Measurements from ENCODE around the gene ATXN1. TPM values are rescaled to one million over a fixed set of nuclear protein-coding genes. Genes with fewer than 3 reads are reported as not detected.

The ATXN1 gene
- total RNA-seq, 4 donors from 2014 or later, result 38.7 to 78.3 (median 62.6) TPM

DNA sequence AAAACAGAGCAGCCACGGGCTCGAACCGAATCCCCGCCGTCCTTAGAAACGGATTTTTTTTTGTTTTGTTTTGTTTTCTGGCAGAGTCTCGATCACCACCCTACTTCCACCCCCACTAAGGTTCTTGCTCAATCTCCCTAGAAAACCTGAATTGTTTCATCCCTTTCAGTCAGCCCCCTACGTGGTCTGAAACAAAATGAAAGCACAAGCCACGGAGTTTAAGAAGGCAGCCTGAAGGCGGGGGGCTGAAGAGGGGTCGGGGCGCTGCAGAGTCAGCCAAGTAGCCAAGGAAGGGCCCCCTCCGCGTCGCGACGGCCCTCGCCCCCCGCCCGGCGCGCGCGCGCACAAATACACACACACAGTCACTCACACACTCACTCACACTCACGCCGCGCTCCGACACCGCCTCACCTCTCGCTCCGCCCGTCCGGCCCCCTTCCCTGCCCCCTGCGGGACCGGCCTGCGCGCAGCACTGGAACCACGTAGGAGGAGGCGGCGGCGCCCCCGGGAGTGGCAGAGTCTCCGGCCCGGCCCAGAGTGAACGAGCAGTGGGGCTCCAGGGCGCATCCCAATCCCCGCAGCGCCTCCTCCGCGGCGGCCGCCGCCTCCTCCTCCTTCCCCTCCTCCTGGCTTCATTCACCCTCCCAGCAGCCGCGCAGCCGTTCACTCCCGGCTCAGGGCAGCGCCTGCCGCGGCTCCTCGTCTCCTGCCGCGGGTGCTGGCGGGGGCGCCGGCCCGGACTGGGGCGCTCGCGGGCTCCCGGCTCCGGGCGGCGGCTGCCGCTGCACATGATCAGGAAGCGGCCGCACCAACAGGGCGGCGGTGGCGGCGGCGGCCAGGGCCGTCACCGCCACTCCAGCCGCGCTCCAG is 1.4 kb downstream of the ATXN1 start:
- Histone ChIP-seq H3K27me3 (no peaks in the 10 kb centered on the region), H3K4me3 (peak overlapping the region; percentile 92 to 95), H3K9me3 (no peaks in the 10 kb centered on the region), H3K27ac (peak overlapping the region; percentile 99), H3K4me1 (peaks cover 0 to 69% (median 5%) of the 10 kb centered on the region in 3 donors), H3K36me3 (no peaks in the 10 kb centered on the region)
- TF ChIP-seq, protein P1, sequence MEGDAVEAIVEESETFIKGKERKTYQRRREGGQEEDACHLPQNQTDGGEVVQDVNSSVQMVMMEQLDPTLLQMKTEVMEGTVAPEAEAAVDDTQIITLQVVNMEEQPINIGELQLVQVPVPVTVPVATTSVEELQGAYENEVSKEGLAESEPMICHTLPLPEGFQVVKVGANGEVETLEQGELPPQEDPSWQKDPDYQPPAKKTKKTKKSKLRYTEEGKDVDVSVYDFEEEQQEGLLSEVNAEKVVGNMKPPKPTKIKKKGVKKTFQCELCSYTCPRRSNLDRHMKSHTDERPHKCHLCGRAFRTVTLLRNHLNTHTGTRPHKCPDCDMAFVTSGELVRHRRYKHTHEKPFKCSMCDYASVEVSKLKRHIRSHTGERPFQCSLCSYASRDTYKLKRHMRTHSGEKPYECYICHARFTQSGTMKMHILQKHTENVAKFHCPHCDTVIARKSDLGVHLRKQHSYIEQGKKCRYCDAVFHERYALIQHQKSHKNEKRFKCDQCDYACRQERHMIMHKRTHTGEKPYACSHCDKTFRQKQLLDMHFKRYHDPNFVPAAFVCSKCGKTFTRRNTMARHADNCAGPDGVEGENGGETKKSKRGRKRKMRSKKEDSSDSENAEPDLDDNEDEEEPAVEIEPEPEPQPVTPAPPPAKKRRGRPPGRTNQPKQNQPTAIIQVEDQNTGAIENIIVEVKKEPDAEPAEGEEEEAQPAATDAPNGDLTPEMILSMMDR (IDR thresholded peaks at IDR 0.05), result peak in 2 of 4 experiments; percentile 23 to 42
- TF ChIP-seq POLR2AphosphoS5 (IDR thresholded peaks at IDR 0.05) (peak; percentile 90), POLR2A (IDR thresholded peaks at IDR 0.05) (peak; percentile 97), EP300 (IDR thresholded peaks at IDR 0.05) (no peak)
- 0% methylated on average over 6 to 23 of the region's 87 CpGs for WGBS, 2 donors (ENCODE audit: low coverage in 1 of 2)
- peak; percentile 85 for ATAC-seq

DNA sequence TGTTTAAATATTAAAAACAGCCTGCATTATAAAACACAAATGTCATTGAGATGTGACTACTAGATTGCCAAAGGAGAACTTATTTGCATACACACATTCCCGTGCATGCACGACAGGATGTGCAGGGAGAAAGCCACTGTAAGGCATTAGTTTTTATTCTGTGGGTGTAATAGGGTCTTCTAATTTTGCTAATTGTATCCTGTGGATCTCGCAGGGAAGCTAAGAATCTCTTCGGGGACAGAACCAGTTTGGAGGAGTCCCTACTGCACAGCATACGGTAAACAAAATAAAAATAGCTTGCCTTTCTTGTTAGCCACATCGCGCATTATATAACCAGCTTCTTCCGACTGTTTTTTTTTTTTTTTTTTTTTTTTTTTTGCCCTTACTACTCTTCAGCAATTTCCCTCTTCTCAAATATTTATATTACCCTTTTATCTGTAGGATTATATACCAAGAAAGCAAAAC is 2.0 kb downstream of the ATXN1 start:
- TF ChIP-seq EP300 (IDR thresholded peaks at IDR 0.05) (no peak), POLR2AphosphoS5 (IDR thresholded peaks at IDR 0.05) (no peak), POLR2A (IDR thresholded peaks at IDR 0.05) (no peak)
- TF ChIP-seq, protein P1 (IDR thresholded peaks at IDR 0.05), result no peak
- peak overlapping the region; percentile 99 for H3K27ac ChIP-seq
- H3K27me3 ChIP-seq, result no peaks in the 10 kb centered on the region
- no peaks in the 10 kb centered on the region for H3K9me3 ChIP-seq
- 0% methylated on average over 8 of the region's 8 CpGs for WGBS, 2 donors (ENCODE audit: low coverage in 1 of 2)
- H3K4me1 ChIP-seq, result peaks cover 0 to 70% (median 10%) of the 10 kb centered on the region in 3 donors
- no peaks in the 10 kb centered on the region for H3K36me3 ChIP-seq
- peak overlapping the region; percentile 92 to 95 for H3K4me3 ChIP-seq
- no peak for ATAC-seq

DNA sequence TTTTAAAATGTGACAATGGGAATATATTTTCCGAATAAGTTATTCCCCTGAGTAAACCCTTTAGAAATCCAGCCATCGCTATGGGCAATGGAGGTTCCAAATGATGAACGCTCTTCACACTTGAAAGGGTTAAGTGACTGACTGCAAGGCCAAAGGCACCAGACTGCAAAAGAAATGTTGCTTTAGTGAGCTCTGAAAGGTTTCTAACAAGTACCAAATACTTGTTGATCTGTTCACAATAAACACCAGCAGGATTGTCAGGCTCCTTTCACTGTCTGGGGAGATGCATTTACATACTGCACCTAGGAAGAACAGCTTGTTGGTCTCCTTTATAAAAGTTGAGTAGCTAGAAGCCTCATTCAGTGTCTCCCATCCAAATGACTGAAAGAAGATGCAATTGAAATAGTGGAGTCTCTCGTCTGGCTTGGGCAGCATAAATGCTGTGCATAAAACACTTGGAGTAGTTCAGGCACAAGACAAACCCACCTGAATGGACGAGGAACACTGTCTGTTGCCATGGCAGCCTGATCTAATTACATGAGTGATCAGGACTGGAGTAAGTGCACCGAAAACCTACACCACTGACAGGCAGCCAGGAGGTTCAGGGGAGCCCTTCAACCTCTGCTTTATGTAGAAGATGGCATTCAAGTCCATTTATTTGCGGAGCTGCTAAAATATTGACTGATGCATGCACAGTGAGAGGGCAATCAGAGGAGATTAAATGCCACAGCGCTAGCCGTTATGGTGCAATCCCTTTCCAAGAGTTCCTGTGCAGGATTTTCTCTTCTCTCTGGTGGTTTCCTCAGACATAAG is 2.9 kb downstream of the ATXN1 start:
- Histone ChIP-seq H3K27ac (peak overlapping the region; percentile 99), H3K4me1 (peaks cover 0 to 70% (median 10%) of the 10 kb centered on the region in 3 donors), H3K27me3 (no peaks in the 10 kb centered on the region), H3K9me3 (no peaks in the 10 kb centered on the region), H3K36me3 (no peaks in the 10 kb centered on the region), H3K4me3 (peak overlapping the region in 1 of 2 donors; percentile 92)
- TF ChIP-seq POLR2A (IDR thresholded peaks at IDR 0.05), result no peak
- TF ChIP-seq, protein P1 (IDR thresholded peaks at IDR 0.05), result no peak
- ATAC-seq, result no peak
- 20 to 40% methylated on average over 5 to 8 of the region's 9 CpGs for WGBS, 2 donors (ENCODE audit: low coverage in 1 of 2)

DNA sequence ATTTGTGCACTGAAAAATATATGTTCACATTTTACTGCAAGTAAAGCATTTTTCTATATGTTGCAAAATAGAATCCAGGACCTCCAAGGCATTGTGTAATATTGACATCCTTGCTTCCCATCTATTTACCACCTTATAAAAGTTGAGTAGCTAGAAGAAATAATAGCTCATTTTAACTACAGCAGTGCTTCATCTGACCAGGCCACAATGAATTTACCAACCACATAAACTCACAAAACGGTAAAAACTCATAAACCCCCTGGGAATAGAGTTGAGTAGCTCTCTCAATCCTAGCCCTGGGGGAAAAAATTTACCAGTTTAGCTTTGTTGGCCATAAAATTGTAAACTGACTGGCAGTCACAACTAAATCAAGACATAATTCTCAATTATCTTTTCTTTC is 3.9 kb downstream of the ATXN1 start:
- H3K27me3 ChIP-seq, result no peaks in the 10 kb centered on the region
- H3K36me3 ChIP-seq, result peaks cover 0 to 3% of the 10 kb centered on the region in 2 donors
- H3K9me3 ChIP-seq, result no peaks in the 10 kb centered on the region
- 33 to 60% methylated on average over 1 of the region's 1 CpG for WGBS, 2 donors (ENCODE audit: low coverage in 1 of 2)
- TF ChIP-seq POLR2A (IDR thresholded peaks at IDR 0.05) (no peak), EP300 (IDR thresholded peaks at IDR 0.05) (no peak), POLR2AphosphoS5 (IDR thresholded peaks at IDR 0.05) (no peak)
- TF ChIP-seq, protein P1 (IDR thresholded peaks at IDR 0.05), result no peak
- no peak for ATAC-seq
- H3K4me1 ChIP-seq, result peaks cover 0 to 68% (median 10%) of the 10 kb centered on the region in 3 donors
- no peak overlapping the region for H3K27ac ChIP-seq
- no peak overlapping the region for H3K4me3 ChIP-seq

Measured in gastroesophageal sphincter (tissue), 4 donors.